ENCODE measurements around the gene TMED4. TPM values are rescaled to one million over a fixed set of nuclear protein-coding genes. Genes with fewer than 3 reads are reported as not detected.

The TMED4 gene
- total RNA-seq, 1 experiment from 2014 or later = 62.4 TPM

DNA sequence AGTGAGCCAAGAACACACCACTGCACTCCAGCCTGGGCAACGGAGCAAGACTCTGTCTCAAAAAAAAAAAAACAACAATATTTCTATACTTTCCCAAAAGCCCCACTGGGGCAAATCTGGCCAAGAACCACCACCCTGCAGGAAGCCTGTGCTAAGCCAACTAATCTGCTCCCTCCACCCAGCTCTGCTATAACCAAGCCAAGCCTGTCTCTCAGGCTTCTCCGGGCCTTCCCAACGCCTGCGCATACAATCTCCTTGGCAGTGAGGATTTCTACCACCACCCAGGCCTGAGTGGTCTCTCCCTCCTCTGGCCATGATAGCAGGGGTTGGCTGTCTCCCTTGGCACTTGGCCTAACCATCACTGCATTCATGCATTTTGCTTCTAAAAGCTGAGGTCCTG lies 22.5 kb downstream of the TMED4 start:
- DNase-seq = no peak
- Histone ChIP-seq H2AK5ac (ENCODE audit: insufficient read length, low read length) (no peak overlapping the region), H3K9ac (ENCODE audit: extremely low read depth, insufficient read length, low read length) (no peak overlapping the region), H3K9me3 (ENCODE audit: control insufficient read depth, low read depth, low read length) (no peaks in the 10 kb centered on the region), H4K20me1 (ENCODE audit: control insufficient read depth, insufficient read depth, insufficient read length) (no peaks in the 10 kb centered on the region), H2BK15ac (ENCODE audit: low read depth, low read length) (no peak overlapping the region), H3K18ac (ENCODE audit: insufficient read length, low read depth, low read length) (no peak overlapping the region), H2BK5ac (ENCODE audit: insufficient read length, low read length) (no peak overlapping the region), H3K14ac (ENCODE audit: insufficient read depth, low read length) (no peak overlapping the region), H3K4ac (ENCODE audit: low read depth, low read length) (no peak overlapping the region), H3K79me2 (ENCODE audit: insufficient read depth, low read length) (no peaks in the 10 kb centered on the region), H3K56ac (ENCODE audit: insufficient read length, low read depth, low read length) (no peak overlapping the region), H4K5ac (ENCODE audit: insufficient read length, low read depth, low read length) (no peak overlapping the region), H4K8ac (replicated peaks; ENCODE audit: insufficient read length, low read depth, low read length) (no peak overlapping the region), H3T11ph (ENCODE audit: low read length) (no peak overlapping the region), H3K23ac (ENCODE audit: insufficient read length, low read depth, low read length) (no peak overlapping the region), H3K4me2 (ENCODE audit: insufficient read depth, insufficient read length, low read length) (no peak overlapping the region), H4K91ac (ENCODE audit: insufficient read length, low read depth, low read length) (no peak overlapping the region), H3K27ac (ENCODE audit: insufficient read length, low read depth, low read length) (no peak overlapping the region), H3K27me3 (ENCODE audit: insufficient read depth, low read length) (no peaks in the 10 kb centered on the region), H2BK20ac (ENCODE audit: low read depth, low read length, poor library complexity, severe bottlenecking) (no peak overlapping the region), H2BK120ac (ENCODE audit: low read depth, low read length, poor library complexity, severe bottlenecking) (no peak overlapping the region), H3K79me1 (ENCODE audit: insufficient read depth, low read depth, low read length, poor library complexity, severe bottlenecking) (no peaks in the 10 kb centered on the region), H2BK12ac (ENCODE audit: insufficient read length, low read depth, low read length) (no peak overlapping the region), H3K4me1 (ENCODE audit: insufficient read depth, low read length) (no peaks in the 10 kb centered on the region), H3K23me2 (ENCODE audit: insufficient read length, low read depth, low read length, poor library complexity, severe bottlenecking) (no peaks in the 10 kb centered on the region), H2AFZ (ENCODE audit: low read length) (no peak overlapping the region)
- Mint-ChIP-seq H3K27ac (no peak overlapping the region), H3K36me3 (ENCODE audit: insufficient read depth in 1 of 3, low read depth in 3 of 3) (peaks cover 5 to 13% (median 6%) of the 10 kb centered on the region in 3 experiments), H3K9me3 (no peaks in the 10 kb centered on the region), H3K27me3 (ENCODE audit: low read depth) (peaks cover 1% of the 10 kb centered on the region; the same call in 1 of the 2 replicates), H3K4me1 (peaks cover 4 to 6% of the 10 kb centered on the region in 2 experiments; a peak in 3 of 4 replicates), H3K4me3 (no peak overlapping the region)
- WGBS (ENCODE audit: extremely low coverage, insufficient read length, low lambda C conversion rate) = no CpG with 5 or more reads among the region's 4 CpGs
- TF ChIP-seq, protein P1, sequence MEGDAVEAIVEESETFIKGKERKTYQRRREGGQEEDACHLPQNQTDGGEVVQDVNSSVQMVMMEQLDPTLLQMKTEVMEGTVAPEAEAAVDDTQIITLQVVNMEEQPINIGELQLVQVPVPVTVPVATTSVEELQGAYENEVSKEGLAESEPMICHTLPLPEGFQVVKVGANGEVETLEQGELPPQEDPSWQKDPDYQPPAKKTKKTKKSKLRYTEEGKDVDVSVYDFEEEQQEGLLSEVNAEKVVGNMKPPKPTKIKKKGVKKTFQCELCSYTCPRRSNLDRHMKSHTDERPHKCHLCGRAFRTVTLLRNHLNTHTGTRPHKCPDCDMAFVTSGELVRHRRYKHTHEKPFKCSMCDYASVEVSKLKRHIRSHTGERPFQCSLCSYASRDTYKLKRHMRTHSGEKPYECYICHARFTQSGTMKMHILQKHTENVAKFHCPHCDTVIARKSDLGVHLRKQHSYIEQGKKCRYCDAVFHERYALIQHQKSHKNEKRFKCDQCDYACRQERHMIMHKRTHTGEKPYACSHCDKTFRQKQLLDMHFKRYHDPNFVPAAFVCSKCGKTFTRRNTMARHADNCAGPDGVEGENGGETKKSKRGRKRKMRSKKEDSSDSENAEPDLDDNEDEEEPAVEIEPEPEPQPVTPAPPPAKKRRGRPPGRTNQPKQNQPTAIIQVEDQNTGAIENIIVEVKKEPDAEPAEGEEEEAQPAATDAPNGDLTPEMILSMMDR (conservative IDR thresholded peaks at IDR 0.05) = no peak
